Measurements from ENCODE around the gene NTNG1. TPM values are rescaled to one million over a fixed set of nuclear protein-coding genes. Genes with fewer than 3 reads are reported as not detected.

NTNG1 gene
- total RNA-seq, 1 donor from 2014 or later, result not detected

GRCh38 chr1:107514841-107515240 is 374.0 kb downstream of the NTNG1 start:
- Mint-ChIP-seq H3K4me3 (ENCODE audit: unreplicated experiment) (no peak overlapping the region), H3K9me3 (ENCODE audit: low read depth) (peaks cover 5% of the 10 kb centered on the region), H3K4me1 (ENCODE audit: low read depth) (no peaks in the 10 kb centered on the region), H3K36me3 (ENCODE audit: low read depth) (no peaks in the 10 kb centered on the region), H3K27ac (ENCODE audit: unreplicated experiment) (no peak overlapping the region), H3K27me3 (ENCODE audit: low read depth) (peaks cover 2% of the 10 kb centered on the region)
- no peak for DNase-seq (ENCODE audit: low spot score)
- no peak for TF ChIP-seq CTCF (IDR thresholded peaks at IDR 0.05)

- Mint-ChIP-seq H3K36me3 (ENCODE audit: low read depth) (no peaks in the 10 kb centered on the region), H3K27me3 (ENCODE audit: low read depth) (peaks cover 2% of the 10 kb centered on the region), H3K9me3 (ENCODE audit: low read depth) (peaks cover 3% of the 10 kb centered on the region), H3K27ac (ENCODE audit: unreplicated experiment) (no peak overlapping the region), H3K4me3 (ENCODE audit: unreplicated experiment) (no peak overlapping the region), H3K4me1 (ENCODE audit: low read depth) (no peaks in the 10 kb centered on the region)
- DNase-seq (ENCODE audit: low spot score), result no peak
- TF ChIP-seq CTCF (IDR thresholded peaks at IDR 0.05), result no peak
These were observed 374.9 kb downstream of the NTNG1 start for GRCh38 chr1:107515702-107516101.

GRCh38 chr1:107523061-107523460 is 382.2 kb downstream of the NTNG1 start:
- H3K27ac Mint-ChIP-seq (ENCODE audit: unreplicated experiment), result no peak overlapping the region
- no peaks in the 10 kb centered on the region for H3K36me3 Mint-ChIP-seq (ENCODE audit: low read depth)
- peaks cover 3% of the 10 kb centered on the region for H3K9me3 Mint-ChIP-seq (ENCODE audit: low read depth)
- H3K27me3 Mint-ChIP-seq (ENCODE audit: low read depth), result peaks cover 4% of the 10 kb centered on the region
- no peaks in the 10 kb centered on the region for H3K4me1 Mint-ChIP-seq (ENCODE audit: low read depth)
- DNase-seq (ENCODE audit: low spot score), result no peak
- no peak overlapping the region for H3K4me3 Mint-ChIP-seq (ENCODE audit: unreplicated experiment)
- TF ChIP-seq CTCF (IDR thresholded peaks at IDR 0.05), result no peak

GRCh38 chr1:107523736-107524135 is 382.9 kb downstream of the NTNG1 start:
- DNase-seq (ENCODE audit: low spot score), result no peak
- H3K36me3 Mint-ChIP-seq (ENCODE audit: low read depth), result no peaks in the 10 kb centered on the region
- no peak for TF ChIP-seq CTCF (IDR thresholded peaks at IDR 0.05)
- H3K27me3 Mint-ChIP-seq (ENCODE audit: low read depth), result peaks cover 8% of the 10 kb centered on the region
- no peak overlapping the region for H3K4me3 Mint-ChIP-seq (ENCODE audit: unreplicated experiment)
- no peaks in the 10 kb centered on the region for H3K4me1 Mint-ChIP-seq (ENCODE audit: low read depth)
- peaks cover 3% of the 10 kb centered on the region for H3K9me3 Mint-ChIP-seq (ENCODE audit: low read depth)
- no peak overlapping the region for H3K27ac Mint-ChIP-seq (ENCODE audit: unreplicated experiment)

GRCh38 chr1:107524301-107524700 is 383.5 kb downstream of the NTNG1 start:
- H3K27ac Mint-ChIP-seq (ENCODE audit: unreplicated experiment), result no peak overlapping the region
- H3K36me3 Mint-ChIP-seq (ENCODE audit: low read depth), result no peaks in the 10 kb centered on the region
- no peaks in the 10 kb centered on the region for H3K4me1 Mint-ChIP-seq (ENCODE audit: low read depth)
- no peak overlapping the region for H3K4me3 Mint-ChIP-seq (ENCODE audit: unreplicated experiment)
- H3K9me3 Mint-ChIP-seq (ENCODE audit: low read depth), result peaks cover 3% of the 10 kb centered on the region
- H3K27me3 Mint-ChIP-seq (ENCODE audit: low read depth), result peaks cover 8% of the 10 kb centered on the region
- TF ChIP-seq CTCF (IDR thresholded peaks at IDR 0.05), result no peak
- no peak for DNase-seq (ENCODE audit: low spot score)
